Measurements from ENCODE around the gene KYAT1. TPM values are rescaled to one million over a fixed set of nuclear protein-coding genes. Genes with fewer than 3 reads are reported as not detected.
"Not testable (repeated sequence)": the region's sequence is repeated elsewhere in the genome, so short reads cannot be mapped to it uniquely, and the experiment has no call there.

KYAT1 gene
- total RNA-seq, 1 donor from 2014 or later = 21.7 TPM

DNA sequence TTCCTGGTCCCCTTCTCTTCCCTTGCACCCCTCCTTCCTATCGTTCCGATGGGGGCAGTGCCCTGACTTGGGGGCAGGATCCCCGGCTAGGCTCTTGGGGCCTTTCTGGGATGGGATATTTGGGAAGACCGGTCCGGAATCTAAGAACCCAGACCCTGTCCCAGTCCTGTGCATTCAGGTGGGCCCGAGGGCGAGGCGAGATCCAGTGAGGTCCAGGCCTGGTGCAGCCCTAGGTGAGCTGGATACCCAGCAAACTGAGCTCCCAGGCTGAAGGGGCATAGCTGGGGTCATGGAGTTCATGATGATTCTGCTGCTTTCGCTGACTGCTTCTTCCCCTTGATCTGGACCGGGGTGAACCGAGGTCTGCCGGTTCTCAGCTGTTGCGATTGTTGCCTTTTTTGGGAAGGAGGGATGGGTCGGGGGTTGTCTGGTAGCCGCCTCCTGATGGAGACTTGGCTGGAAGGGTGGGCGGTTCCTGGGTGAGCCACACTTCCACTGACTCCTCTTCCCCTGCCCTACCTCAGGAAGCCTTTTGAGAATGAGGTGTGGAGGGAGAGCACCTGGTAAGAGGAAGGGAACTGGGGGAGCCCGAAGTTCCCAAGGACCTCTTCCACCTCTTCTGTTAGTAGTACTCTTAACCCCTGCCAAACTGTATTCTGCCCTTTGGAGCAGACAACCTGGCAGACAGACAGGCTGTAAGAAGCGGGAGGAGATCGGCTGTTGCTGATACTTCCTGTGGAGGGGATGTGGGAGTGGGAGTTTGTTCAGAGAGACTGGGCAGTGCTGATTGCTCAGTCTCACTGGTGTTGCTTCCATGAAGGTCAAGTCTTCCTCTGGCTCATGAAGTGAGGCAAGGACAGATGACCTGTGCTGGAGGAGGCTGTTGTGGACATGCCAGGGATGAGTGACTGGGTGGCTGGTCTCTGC is 1.2 kb upstream of the KYAT1 start:
- Mint-ChIP-seq H3K4me3 (peak overlapping the region; percentile 98), H3K27ac (peak overlapping the region; percentile 95), H3K36me3 (peaks cover 2% of the 10 kb centered on the region), H3K27me3 (ENCODE audit: insufficient read depth, low read depth) (peaks cover 6% of the 10 kb centered on the region), H3K9me3 (no peaks in the 10 kb centered on the region), H3K4me1 (peaks cover 27% of the 10 kb centered on the region)
- H3K27me3 ChIP-seq = no peaks in the 10 kb centered on the region
- TF ChIP-seq EZH2 (IDR thresholded peaks at IDR 0.05) (no peak), EZH2phosphoT487 (IDR thresholded peaks at IDR 0.05) (no peak)
- TF ChIP-seq, protein P1, sequence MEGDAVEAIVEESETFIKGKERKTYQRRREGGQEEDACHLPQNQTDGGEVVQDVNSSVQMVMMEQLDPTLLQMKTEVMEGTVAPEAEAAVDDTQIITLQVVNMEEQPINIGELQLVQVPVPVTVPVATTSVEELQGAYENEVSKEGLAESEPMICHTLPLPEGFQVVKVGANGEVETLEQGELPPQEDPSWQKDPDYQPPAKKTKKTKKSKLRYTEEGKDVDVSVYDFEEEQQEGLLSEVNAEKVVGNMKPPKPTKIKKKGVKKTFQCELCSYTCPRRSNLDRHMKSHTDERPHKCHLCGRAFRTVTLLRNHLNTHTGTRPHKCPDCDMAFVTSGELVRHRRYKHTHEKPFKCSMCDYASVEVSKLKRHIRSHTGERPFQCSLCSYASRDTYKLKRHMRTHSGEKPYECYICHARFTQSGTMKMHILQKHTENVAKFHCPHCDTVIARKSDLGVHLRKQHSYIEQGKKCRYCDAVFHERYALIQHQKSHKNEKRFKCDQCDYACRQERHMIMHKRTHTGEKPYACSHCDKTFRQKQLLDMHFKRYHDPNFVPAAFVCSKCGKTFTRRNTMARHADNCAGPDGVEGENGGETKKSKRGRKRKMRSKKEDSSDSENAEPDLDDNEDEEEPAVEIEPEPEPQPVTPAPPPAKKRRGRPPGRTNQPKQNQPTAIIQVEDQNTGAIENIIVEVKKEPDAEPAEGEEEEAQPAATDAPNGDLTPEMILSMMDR (IDR thresholded peaks at IDR 0.05) = no peak
- H3F3A ChIP-seq (ENCODE audit: low read depth) = peaks cover 16% of the 10 kb centered on the region
- peaks cover 76% of the 10 kb centered on the region for H3K79me2 ChIP-seq (ENCODE audit: low read depth)
- H3K27ac ChIP-seq = peak overlapping the region; percentile 59
- no peaks in the 10 kb centered on the region for H3K9me3 ChIP-seq (ENCODE audit: low read depth)
- peak overlapping the region; percentile 97 for H3K9ac ChIP-seq
- peaks cover 7% of the 10 kb centered on the region for H3K4me1 ChIP-seq
- no peaks in the 10 kb centered on the region for H3K36me3 ChIP-seq
- peak; percentile 16 for DNase-seq (ENCODE audit: low spot score)
- peak overlapping the region; percentile 98 for H3K4me2 ChIP-seq
- peak overlapping the region; percentile 83 for H2AFZ ChIP-seq (replicated peaks)
- peaks cover 57% of the 10 kb centered on the region for H4K20me1 ChIP-seq (ENCODE audit: low read depth)
- H3K4me3 ChIP-seq = peak overlapping the region; percentile 89

DNA sequence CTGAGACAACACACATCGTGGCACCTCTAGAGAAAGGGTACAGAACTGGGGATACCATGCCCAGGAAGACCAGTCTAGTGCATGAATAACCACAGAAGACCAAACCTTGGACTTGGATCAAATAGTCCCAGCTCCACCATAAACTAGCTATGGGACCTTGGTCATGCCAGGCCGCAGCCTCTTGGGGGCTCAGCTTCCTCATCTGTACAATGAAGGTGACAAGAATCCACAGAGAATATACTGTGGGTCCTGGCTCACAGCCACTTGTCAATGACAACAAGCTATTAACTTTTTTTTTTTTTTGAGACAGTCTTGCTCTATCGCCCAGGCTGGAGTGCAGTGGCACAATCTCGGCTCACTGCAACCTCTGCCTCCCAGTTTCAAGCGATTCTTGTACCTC is 3.9 kb downstream of the KYAT1 start:
- DNase-seq (ENCODE audit: low spot score) = no peak
- Histone ChIP-seq H3K79me2 (ENCODE audit: low read depth) (peaks cover 39% of the 10 kb centered on the region), H3K4me2 (no peak overlapping the region), H2AFZ (replicated peaks) (no peak overlapping the region), H3K27ac (no peak overlapping the region), H3K9ac (no peak overlapping the region), H3K4me1 (no peaks in the 10 kb centered on the region), H4K20me1 (ENCODE audit: low read depth) (peaks cover 7% of the 10 kb centered on the region), H3K9me3 (ENCODE audit: low read depth) (no peaks in the 10 kb centered on the region), H3K27me3 (no peaks in the 10 kb centered on the region), H3F3A (ENCODE audit: low read depth) (peaks cover 6% of the 10 kb centered on the region), H3K36me3 (no peaks in the 10 kb centered on the region), H3K4me3 (no peak overlapping the region)
- Mint-ChIP-seq H3K4me3 (no peak overlapping the region), H3K9me3 (no peaks in the 10 kb centered on the region), H3K36me3 (peaks cover 4% of the 10 kb centered on the region), H3K4me1 (peaks cover 17% of the 10 kb centered on the region), H3K27ac (no peak overlapping the region), H3K27me3 (ENCODE audit: insufficient read depth, low read depth) (peaks cover 2% of the 10 kb centered on the region)
- TF ChIP-seq, protein P1 (IDR thresholded peaks at IDR 0.05) = no peak

DNA sequence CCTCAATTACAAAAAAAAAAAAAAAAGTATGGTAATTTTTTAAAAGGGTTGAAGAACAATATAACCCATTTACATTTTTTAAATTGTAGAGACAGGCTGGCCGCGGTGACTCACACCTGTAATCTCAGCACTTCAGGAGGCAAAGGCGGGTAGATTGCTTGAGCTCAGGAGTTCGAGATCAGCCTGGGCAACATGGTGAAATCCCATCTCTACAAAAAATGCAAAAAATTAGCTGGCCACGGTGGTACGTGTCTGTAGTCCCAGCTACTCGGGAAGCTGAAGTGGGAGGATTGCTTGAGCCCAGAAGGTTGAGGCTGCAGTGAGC is 10.8 kb downstream of the KYAT1 start:
- not testable (repeated sequence) for H3K36me3 Mint-ChIP-seq; H3K36me3 ChIP-seq; H3K27ac ChIP-seq; H3K4me3 Mint-ChIP-seq; H3K27me3 Mint-ChIP-seq (ENCODE audit: insufficient read depth, low read depth); H3K4me1 Mint-ChIP-seq; DNase-seq (ENCODE audit: low spot score); H3K27ac Mint-ChIP-seq; H3K4me3 ChIP-seq; H3K4me1 ChIP-seq; H3K27me3 ChIP-seq; H3K9me3 ChIP-seq (ENCODE audit: low read depth); H3K79me2 ChIP-seq (ENCODE audit: low read depth); H3F3A ChIP-seq (ENCODE audit: low read depth); H3K9ac ChIP-seq; H3K9me3 Mint-ChIP-seq; H2AFZ ChIP-seq (replicated peaks); H4K20me1 ChIP-seq (ENCODE audit: low read depth); H3K4me2 ChIP-seq
